Right lobe of liver (tissue), 6 donors: ENCODE measurements around the gene FKRP. TPM values are rescaled to one million over a fixed set of nuclear protein-coding genes. Genes with fewer than 3 reads are reported as not detected.

Experiments used
- ATAC-seq, 4 donors: fragments of 200-7000 bp; cut with Tn5 transposase; one replicate each; pipeline ENCODE4 v1.9.1; 2020; ENCODE audit warnings: mild to moderate bottlenecking in 4 of 4, moderate library complexity in 4 of 4
- DNase-seq, 3 donors: peaks; one replicate each; pipeline ENCODE4 v3.0.0-alpha.2; 2020
- H3K27ac ChIP-seq, 3 donors: fragments of 200-600 bp; one replicate each; pipeline ENCODE4 v1.8.0; 2022
- H3K27me3 ChIP-seq, 2 donors: fragments of 200-600 bp; one replicate each; pipeline ENCODE4 v1.8.0; 2022
- H3K36me3 ChIP-seq, 4 donors: fragments of 200-600 bp; sonication (generic) in 1 of 4; one replicate each; pipeline versions ENCODE4 v1.5.1 to v1.8.0; 2017 to 2022; ENCODE audit warnings: control low read depth in 1 of 4
- H3K4me1 ChIP-seq, 4 donors: fragments of 200-600 bp; sonication (generic) in 1 of 4; one replicate each; pipeline versions ENCODE4 v1.5.1 to v1.8.0; 2017 to 2022; ENCODE audit warnings: control low read depth in 1 of 4
- H3K4me3 ChIP-seq, 3 donors: fragments of 200-600 bp; one replicate each; pipeline ENCODE4 v1.8.0; 2022
- H3K9me3 ChIP-seq, 4 donors: fragments of 200-600 bp; sonication (generic) in 1 of 4; one replicate each; pipeline versions ENCODE4 v1.5.1 to v1.8.0; 2017 to 2022; ENCODE audit warnings: control low read depth in 1 of 4
- POLR2A ChIP-seq: fragments of 450-650 bp; IDR thresholded peaks from one replicate; pipeline ENCODE4 v1.6.1; 2017; ENCODE audit warnings: antibody characterized with exemption, mild to moderate bottlenecking
- WGBS: methylation state at CpG from one replicate; pipeline ENCODE4 v1.1.6; 2018; ENCODE audit warnings: low coverage, low lambda C conversion rate; ENCODE audit not compliant: insufficient coverage; ENCODE audit errors: missing lambda C conversion rate; 5-methylcytosine and 5-hydroxymethylcytosine counted together
- intact Hi-C, 2 donors: fragments of 100-400 bp; cut with DNase I; formaldehyde crosslinking; loops; one replicate each; pipeline versions ENCODE4 v1.11.2 to v1.14.1; 2022
- total RNA-seq, 6 experiments: library from RNA; depleted of rRNA in 2 of 6; stranded (reverse); fragments of >200 nt in 2 of 6; fragmentation: NEBNext Ultra II Directional in 3 of 6; extraction: Animal tissue kit (Norgen Biotek cat#: 25700) in 3 of 6; gene quantifications; one replicate each; pipeline versions ENCODE4 v1.1.0 to v1.2.4, GENCODE V29; 2016 to 2023
- TF ChIP-seq, protein P1 (sequence below), 4 donors: fragments of 200-600 bp in 3 of 4; fragments of 450-650 bp in 1 of 4; IDR thresholded peaks; one replicate each; pipeline versions ENCODE4 v1.5.1 to v1.8.0; 2016 to 2022; ENCODE audit warnings: antibody characterized with exemption in 4 of 4, mild to moderate bottlenecking in 2 of 4
- donor health status: DM: no; HTN: yes; CAD: no.
- donor health status: DM: no; HTN: no; CAD: no.
- donor health status: DM: no; HTN: no; CAD: no.
- donor health status: DM: no; HTN: yes; CAD: no.
- donor health status: DM: no; HTN: yes; CAD: no.

FKRP gene
- total RNA-seq, 6 experiments from 2014 or later, result 5.8 to 9.5 (median 7.4) TPM

- DNase-seq (no peak), ATAC-seq (no peak)
- no peak overlapping the region for H3K4me3 ChIP-seq
- intact Hi-C loops, result no loop called here
- no peak overlapping the region for H3K27ac ChIP-seq
- H3K4me1 ChIP-seq, result peaks cover 0 to 46% (median 2%) of the 10 kb centered on the region in 4 donors
- H3K27me3 ChIP-seq, result no peaks in the 10 kb centered on the region
- H3K9me3 ChIP-seq, result no peaks in the 10 kb centered on the region
- no peaks in the 10 kb centered on the region for H3K36me3 ChIP-seq
- WGBS, result 50% methylated on average over 4 of the region's 4 CpGs
- no peak for TF ChIP-seq POLR2A
- TF ChIP-seq, protein P1, sequence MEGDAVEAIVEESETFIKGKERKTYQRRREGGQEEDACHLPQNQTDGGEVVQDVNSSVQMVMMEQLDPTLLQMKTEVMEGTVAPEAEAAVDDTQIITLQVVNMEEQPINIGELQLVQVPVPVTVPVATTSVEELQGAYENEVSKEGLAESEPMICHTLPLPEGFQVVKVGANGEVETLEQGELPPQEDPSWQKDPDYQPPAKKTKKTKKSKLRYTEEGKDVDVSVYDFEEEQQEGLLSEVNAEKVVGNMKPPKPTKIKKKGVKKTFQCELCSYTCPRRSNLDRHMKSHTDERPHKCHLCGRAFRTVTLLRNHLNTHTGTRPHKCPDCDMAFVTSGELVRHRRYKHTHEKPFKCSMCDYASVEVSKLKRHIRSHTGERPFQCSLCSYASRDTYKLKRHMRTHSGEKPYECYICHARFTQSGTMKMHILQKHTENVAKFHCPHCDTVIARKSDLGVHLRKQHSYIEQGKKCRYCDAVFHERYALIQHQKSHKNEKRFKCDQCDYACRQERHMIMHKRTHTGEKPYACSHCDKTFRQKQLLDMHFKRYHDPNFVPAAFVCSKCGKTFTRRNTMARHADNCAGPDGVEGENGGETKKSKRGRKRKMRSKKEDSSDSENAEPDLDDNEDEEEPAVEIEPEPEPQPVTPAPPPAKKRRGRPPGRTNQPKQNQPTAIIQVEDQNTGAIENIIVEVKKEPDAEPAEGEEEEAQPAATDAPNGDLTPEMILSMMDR (IDR thresholded peaks at IDR 0.05), result no peak
Observed at GRCh38 chr19:46742926-46743480, 2.9 kb upstream of the FKRP start.

GRCh38 chr19:46744005-46744691 lies 1.7 kb upstream of the FKRP start:
- 83% methylated on average over 6 of the region's 12 CpGs for WGBS
- Histone ChIP-seq H3K27me3 (no peaks in the 10 kb centered on the region), H3K9me3 (no peaks in the 10 kb centered on the region), H3K36me3 (no peaks in the 10 kb centered on the region), H3K4me1 (peaks cover 0 to 39% (median under 1%) of the 10 kb centered on the region in 4 donors), H3K27ac (no peak overlapping the region), H3K4me3 (no peak overlapping the region)
- intact Hi-C loops, result no loop called here
- TF ChIP-seq, protein P1 (IDR thresholded peaks at IDR 0.05), result no peak
- no peak for TF ChIP-seq POLR2A
- ATAC-seq (no peak), DNase-seq (no peak)

- Histone ChIP-seq H3K27ac (peak overlapping the region in 2 of 3 donors; percentile 87 to 94), H3K27me3 (no peaks in the 10 kb centered on the region), H3K4me1 (peaks cover 0 to 30% (median 0%) of the 10 kb centered on the region in 4 donors), H3K36me3 (no peaks in the 10 kb centered on the region), H3K9me3 (no peaks in the 10 kb centered on the region), H3K4me3 (peak overlapping the region; percentile 92 to 98 (median 97))
- intact Hi-C loops, result no loop called here
- DNase-seq (no peak), ATAC-seq (peak in 3 of 4 donors; percentile 6 to 14 (median 12))
- WGBS, result 32% methylated on average over 8 of the region's 8 CpGs
- no peak for TF ChIP-seq POLR2A
- TF ChIP-seq, protein P1 (IDR thresholded peaks at IDR 0.05), result no peak
Observed at GRCh38 chr19:46745030-46745429, 827 bp upstream of the FKRP start.

DNA sequence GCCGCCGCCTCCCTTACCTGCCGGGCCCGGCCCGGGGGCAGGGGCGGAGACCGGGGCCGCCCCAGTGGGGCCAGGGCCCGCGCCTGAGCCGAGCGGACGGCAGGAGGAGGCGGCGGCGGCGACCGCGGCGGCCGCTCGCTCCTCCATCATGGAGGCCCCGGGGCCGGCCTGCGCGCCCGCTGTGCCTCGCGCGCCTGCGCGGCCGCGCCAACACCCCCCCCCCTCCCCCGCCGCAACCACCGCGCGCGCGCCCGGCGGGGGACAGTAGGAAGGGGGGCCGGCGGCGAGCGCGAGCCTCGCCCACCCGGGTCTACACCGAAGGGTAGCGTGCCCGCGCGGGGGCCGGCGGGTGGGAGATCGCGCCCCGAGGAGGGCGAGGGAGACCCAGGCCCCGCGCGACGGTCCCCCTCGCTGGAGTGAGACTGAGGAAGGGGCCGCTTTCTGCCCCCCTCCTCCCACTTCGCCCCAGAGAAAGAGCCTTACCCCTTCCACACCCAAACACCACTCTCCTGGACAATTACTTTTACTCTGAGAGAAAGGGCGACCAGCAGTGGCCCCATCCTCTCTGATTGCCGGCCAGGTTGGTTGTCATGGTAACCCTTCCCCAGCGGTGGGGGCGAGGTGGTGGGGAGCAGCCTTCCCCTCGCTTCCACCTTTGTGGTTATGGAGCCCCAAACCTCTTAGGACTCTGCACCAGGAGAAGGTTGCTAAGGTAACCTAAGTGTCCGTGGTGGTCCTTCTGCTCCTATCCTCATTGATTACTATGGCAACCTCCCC lies 612 bp downstream of the FKRP start, which contains the start of gene STRN4:
STRN4 (minus strand) TSS at position 170 of the 777 bp plus-strand sequence; CDS start at position 150, 20 bp downstream.
- ATAC-seq, result peak; percentile 48 to 68 (median 59)
- WGBS, result 7% methylated on average over 5 of the region's 74 CpGs
- intact Hi-C loops, result no loop called here
- Histone ChIP-seq H3K27me3 (no peaks in the 10 kb centered on the region), H3K27ac (peak within 1 kb of the TSS; percentile 76 to 94 (median 87)), H3K36me3 (no peaks in the 10 kb centered on the region), H3K9me3 (no peaks in the 10 kb centered on the region), H3K4me1 (peaks cover 0 to 29% (median 0%) of the 10 kb centered on the region in 4 donors), H3K4me3 (peak within 1 kb of the TSS; percentile 92 to 98 (median 97))
- no peak for DNase-seq
- TF ChIP-seq, protein P1 (IDR thresholded peaks at IDR 0.05), result no peak
- TF ChIP-seq POLR2A, result peak; percentile 61
